22Rv1 (cell line): ENCODE measurements around the gene GABRG3.

Experiments
- ZFX ChIP-seq: fragments of 450-650 bp; IDR thresholded peaks from 2 replicates; pipeline ENCODE4 v1.6.1; 2017; ENCODE audit warnings: antibody characterized with exemption, borderline replicate concordance
- TF ChIP-seq, protein P1 (sequence below): fragments of 450-650 bp; IDR thresholded peaks from 2 replicates; pipeline ENCODE4 v1.5.1; 2017; ENCODE audit warnings: mild to moderate bottlenecking

- TF ChIP-seq, protein P1, sequence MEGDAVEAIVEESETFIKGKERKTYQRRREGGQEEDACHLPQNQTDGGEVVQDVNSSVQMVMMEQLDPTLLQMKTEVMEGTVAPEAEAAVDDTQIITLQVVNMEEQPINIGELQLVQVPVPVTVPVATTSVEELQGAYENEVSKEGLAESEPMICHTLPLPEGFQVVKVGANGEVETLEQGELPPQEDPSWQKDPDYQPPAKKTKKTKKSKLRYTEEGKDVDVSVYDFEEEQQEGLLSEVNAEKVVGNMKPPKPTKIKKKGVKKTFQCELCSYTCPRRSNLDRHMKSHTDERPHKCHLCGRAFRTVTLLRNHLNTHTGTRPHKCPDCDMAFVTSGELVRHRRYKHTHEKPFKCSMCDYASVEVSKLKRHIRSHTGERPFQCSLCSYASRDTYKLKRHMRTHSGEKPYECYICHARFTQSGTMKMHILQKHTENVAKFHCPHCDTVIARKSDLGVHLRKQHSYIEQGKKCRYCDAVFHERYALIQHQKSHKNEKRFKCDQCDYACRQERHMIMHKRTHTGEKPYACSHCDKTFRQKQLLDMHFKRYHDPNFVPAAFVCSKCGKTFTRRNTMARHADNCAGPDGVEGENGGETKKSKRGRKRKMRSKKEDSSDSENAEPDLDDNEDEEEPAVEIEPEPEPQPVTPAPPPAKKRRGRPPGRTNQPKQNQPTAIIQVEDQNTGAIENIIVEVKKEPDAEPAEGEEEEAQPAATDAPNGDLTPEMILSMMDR = no peak
- no peak for TF ChIP-seq ZFX
Measured at GRCh38 chr15:27392163-27392562, 421.2 kb downstream of the GABRG3 start.
